ENCODE results near the gene TDRD5.

The TDRD5 gene

GRCh38 chr1:179702946-179703539 lies 111.4 kb downstream of the TDRD5 start:
- TF ChIP-seq CTCF (IDR thresholded peaks at IDR 0.05; ENCODE audit: poor library complexity, severe bottlenecking), result no peak
- H3K27ac ChIP-seq (ENCODE audit: poor library complexity, severe bottlenecking), result no peak overlapping the region
- H3K4me1 ChIP-seq (ENCODE audit: insufficient read depth, poor library complexity, severe bottlenecking), result no peaks in the 10 kb centered on the region
- no peak for ATAC-seq (ENCODE audit: low read depth)
- no peaks in the 10 kb centered on the region for H3K27me3 ChIP-seq (ENCODE audit: insufficient read depth, poor library complexity, severe bottlenecking)
- no peaks in the 10 kb centered on the region for H3K9me3 ChIP-seq (ENCODE audit: severe bottlenecking)
- no peaks in the 10 kb centered on the region for H3K36me3 ChIP-seq (ENCODE audit: low read depth)
- H3K4me3 ChIP-seq (ENCODE audit: severe bottlenecking), result no peak overlapping the region
- DNase-seq (ENCODE audit: low spot score), result no peak

- DNase-seq (ENCODE audit: low spot score) (no peak), ATAC-seq (ENCODE audit: low read depth) (no peak)
Measured at GRCh38 chr1:179706339-179706941, 114.8 kb downstream of the TDRD5 start.

GRCh38 chr1:179707406-179707805 lies 115.8 kb downstream of the TDRD5 start:
- Histone ChIP-seq H3K27ac (ENCODE audit: poor library complexity, severe bottlenecking) (no peak overlapping the region), H3K27me3 (ENCODE audit: insufficient read depth, poor library complexity, severe bottlenecking) (no peaks in the 10 kb centered on the region), H3K9me3 (ENCODE audit: severe bottlenecking) (no peaks in the 10 kb centered on the region), H3K4me1 (ENCODE audit: insufficient read depth, poor library complexity, severe bottlenecking) (no peaks in the 10 kb centered on the region), H3K4me3 (ENCODE audit: severe bottlenecking) (no peak overlapping the region), H3K36me3 (ENCODE audit: low read depth) (no peaks in the 10 kb centered on the region)
- no peak for TF ChIP-seq CTCF (IDR thresholded peaks at IDR 0.05; ENCODE audit: poor library complexity, severe bottlenecking)
- DNase-seq (ENCODE audit: low spot score) (no peak), ATAC-seq (ENCODE audit: low read depth) (no peak)

More at GRCh38 chr1:179706339-179706941, 114.8 kb downstream of the TDRD5 start:
- no peaks in the 10 kb centered on the region for H3K36me3 ChIP-seq (ENCODE audit: low read depth)
- H3K27ac ChIP-seq (ENCODE audit: poor library complexity, severe bottlenecking), result no peak overlapping the region
- TF ChIP-seq CTCF (IDR thresholded peaks at IDR 0.05; ENCODE audit: poor library complexity, severe bottlenecking), result peak; percentile 85
- H3K4me1 ChIP-seq (ENCODE audit: insufficient read depth, poor library complexity, severe bottlenecking), result no peaks in the 10 kb centered on the region
- H3K27me3 ChIP-seq (ENCODE audit: insufficient read depth, poor library complexity, severe bottlenecking), result no peaks in the 10 kb centered on the region
- no peaks in the 10 kb centered on the region for H3K9me3 ChIP-seq (ENCODE audit: severe bottlenecking)
- H3K4me3 ChIP-seq (ENCODE audit: severe bottlenecking), result no peak overlapping the region

- no peaks in the 10 kb centered on the region for H3K27me3 ChIP-seq (ENCODE audit: insufficient read depth, poor library complexity, severe bottlenecking)
- H3K9me3 ChIP-seq (ENCODE audit: severe bottlenecking), result no peaks in the 10 kb centered on the region
- H3K36me3 ChIP-seq (ENCODE audit: low read depth), result no peaks in the 10 kb centered on the region
- DNase-seq (ENCODE audit: low spot score) (no peak), ATAC-seq (ENCODE audit: low read depth) (no peak)
- no peak for TF ChIP-seq CTCF (IDR thresholded peaks at IDR 0.05; ENCODE audit: poor library complexity, severe bottlenecking)
- H3K27ac ChIP-seq (ENCODE audit: poor library complexity, severe bottlenecking), result no peak overlapping the region
- H3K4me3 ChIP-seq (ENCODE audit: severe bottlenecking), result no peak overlapping the region
- H3K4me1 ChIP-seq (ENCODE audit: insufficient read depth, poor library complexity, severe bottlenecking), result no peaks in the 10 kb centered on the region
Measured at GRCh38 chr1:179708434-179709195, 117.0 kb downstream of the TDRD5 start.

Data from RWPE2 (cell line).